ENCODE measurements around the gene CPT1B.
A peak's percentile ranks its signal among the peaks of the same experiment; 100 is the strongest.

Gene CPT1B

DNA sequence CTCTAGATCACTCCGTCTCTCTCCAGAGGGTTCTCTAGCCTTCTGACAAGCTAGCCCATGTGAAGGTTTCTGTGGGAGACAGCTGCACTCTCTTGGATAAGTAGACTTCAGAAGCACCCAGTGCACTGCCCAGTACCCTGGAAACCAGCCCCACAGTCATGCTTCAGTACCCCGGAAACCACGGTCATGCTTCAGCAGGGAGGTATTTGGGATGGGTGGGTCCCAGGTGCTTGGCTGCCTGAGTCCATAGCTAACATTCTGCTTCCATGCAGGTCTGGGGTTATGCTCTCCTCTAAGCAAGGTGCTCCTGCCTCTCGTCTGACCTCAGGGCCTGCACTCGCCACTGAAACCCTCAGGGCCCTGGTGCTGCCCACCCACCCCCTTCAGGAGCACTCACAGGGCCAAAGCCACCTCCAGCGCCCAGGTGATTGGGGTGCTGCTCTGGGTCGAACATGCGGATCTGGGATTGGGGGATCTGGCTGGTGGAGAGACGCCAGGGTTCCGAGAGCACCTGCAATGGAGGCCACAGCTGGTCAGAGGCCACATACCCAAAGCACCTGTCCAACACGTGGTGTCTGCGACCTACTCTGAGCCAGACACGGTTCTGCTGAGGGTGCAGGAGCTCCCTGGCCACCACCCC is 8.2 kb downstream of the CPT1B start:
- no peak for DNase-seq (ENCODE audit: low spot score)

DNA sequence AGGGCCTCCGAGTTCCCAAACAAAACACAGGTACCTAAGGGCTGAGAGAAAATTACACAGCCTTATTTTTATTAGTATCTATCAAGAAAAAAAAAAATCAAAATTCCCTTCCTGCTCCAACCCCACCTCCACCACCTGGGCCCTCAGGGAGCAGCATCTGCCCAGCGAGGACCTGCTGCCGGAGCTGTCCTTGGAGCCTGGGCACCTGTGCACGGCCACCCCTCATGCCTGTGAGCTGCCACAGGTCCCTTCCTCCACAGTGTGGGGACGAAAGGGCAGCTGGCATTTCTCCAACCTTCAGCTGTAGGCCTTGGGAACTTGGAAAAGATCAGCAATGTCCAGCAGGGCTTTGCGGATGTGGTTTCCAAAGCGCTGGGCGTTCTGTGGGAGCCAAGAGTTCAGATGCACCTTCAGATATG is 9.2 kb downstream of the CPT1B start:
- no peak for DNase-seq (ENCODE audit: low spot score)

DNA sequence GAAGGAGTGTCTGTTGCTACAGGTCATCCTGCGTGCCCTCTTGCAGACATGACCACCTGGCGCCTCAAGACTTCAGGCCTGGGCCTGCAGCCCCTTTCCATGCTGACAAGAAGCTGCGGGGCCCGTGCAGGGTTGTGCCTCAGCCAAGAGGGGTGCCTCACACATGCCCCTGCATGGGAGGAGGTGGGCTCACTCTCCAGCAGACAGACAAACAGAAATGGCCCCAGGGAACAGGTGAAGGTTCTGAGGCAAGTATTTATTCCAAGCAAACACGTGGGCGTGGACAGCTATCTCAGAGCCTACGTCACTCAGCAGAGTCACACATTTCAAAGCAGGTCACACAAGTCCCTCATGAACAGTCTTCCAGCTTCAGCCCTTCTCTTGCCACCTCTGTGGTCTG is 9.6 kb downstream of the CPT1B start:
- DNase-seq (ENCODE audit: low spot score) = no peak

GRCh38 chr22:50567721-50568252 is 10.4 kb downstream of the CPT1B start:
- no peak for DNase-seq (ENCODE audit: low spot score)

DNA sequence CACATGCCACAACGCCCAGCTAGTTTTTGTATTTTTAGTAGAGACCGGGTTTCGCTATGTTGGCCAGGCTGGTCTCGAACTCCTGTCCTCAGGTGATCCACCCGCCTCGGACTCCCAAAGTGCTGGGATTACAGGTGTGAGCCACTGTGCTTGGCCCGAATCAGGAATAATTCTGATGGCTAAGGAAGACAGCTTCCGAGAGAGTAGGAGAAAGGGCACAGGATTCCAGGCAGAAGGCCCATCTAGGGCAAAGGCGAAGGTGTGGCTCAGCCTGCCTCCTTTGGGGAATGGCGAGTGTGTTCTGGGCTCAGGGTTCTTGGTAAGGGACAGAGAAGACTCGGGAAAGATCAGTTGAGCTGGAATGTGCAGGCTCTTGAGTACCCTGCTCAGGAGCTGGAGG is 13.9 kb downstream of the CPT1B start:
- no peak for DNase-seq (ENCODE audit: low spot score)

DNA sequence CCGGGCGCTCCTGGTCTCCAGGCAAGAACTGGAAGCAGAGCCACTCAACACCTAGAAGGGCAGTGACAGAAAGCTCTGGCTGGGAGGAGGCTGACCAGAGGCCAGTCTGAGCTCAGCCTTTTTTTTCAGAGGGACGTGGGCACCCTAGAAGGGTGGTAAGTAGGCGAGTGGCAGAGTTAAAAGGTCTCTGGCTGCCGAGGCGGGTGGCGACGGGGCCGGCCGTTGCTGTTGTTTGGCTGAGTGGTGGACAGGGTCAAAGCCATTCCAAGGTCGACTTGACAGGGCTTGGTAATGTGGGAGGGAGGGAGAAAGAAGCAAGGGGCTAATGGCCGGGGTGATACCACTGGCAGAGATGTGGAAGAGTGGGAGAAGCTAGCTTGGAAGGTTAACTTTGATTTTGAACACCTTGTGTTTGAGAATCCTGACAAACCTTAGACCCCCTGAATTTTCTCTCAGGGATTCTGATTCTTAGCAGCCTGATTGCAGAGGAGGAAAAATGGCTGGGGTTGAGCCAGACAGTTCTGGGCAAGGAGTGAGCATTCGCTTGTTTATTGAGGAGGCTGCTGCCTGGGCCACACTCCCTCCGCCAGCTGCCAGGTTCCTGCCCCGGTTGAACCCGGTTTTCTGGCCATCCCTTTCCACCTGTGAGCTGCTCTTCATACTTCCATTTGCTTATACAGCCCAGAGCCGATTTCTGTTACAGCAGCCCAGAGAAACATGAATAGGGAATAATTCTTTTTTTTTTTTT is 14.6 kb downstream of the CPT1B start:
- DNase-seq (ENCODE audit: low spot score) = peak; percentile 30

DNA sequence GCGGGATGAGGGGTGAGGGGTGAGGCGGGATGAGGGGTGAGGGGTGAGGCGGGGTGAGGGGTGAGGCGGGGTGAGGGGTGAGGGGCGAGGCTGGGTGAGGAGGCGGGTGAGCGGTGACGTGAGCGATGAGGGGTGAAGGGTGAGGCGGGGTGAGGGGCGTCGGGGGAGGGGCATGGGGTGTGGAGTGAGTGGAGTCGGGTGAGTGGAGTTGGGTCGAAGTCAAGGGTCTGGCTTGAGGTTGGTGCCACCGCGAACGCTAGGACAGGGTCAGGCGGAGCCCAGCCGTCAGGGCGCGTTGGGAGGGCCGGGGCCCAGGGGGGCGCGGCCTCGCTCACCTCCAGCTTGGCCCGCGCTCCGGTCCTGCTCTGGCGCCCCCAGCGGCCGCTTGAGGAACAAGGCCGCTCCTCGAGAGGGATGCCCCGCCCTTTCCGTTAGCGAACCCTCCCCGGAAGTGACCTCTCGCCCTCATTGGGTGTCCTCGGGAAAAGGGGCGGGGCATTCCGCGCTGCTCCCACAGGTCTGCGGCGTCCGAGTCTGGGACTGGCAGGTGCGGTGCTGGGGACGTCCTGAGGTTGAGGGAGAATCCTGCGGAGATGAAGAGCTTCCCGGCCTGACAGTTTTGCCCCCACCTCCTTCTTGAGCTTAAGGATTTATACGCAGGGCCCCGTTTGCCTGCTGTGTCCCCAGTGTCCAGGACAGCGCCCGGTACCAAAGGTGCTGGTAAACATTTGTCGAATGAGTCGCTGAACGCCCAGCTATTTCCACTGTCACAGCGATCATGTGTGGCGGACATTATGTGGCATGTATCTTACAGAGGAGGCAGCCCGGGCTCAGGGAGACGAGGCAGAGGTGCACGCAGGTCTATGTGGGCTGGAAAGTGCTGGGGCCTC is 15.5 kb downstream of the CPT1B start, which contains the start of gene SYCE3:
TSS of gene SYCE3 (minus strand) at position 397 of the 890 bp plus-strand sequence. CDS start 6,514 bp downstream, outside the sequence.
- DNase-seq (ENCODE audit: low spot score) = peak; percentile 95

DNA sequence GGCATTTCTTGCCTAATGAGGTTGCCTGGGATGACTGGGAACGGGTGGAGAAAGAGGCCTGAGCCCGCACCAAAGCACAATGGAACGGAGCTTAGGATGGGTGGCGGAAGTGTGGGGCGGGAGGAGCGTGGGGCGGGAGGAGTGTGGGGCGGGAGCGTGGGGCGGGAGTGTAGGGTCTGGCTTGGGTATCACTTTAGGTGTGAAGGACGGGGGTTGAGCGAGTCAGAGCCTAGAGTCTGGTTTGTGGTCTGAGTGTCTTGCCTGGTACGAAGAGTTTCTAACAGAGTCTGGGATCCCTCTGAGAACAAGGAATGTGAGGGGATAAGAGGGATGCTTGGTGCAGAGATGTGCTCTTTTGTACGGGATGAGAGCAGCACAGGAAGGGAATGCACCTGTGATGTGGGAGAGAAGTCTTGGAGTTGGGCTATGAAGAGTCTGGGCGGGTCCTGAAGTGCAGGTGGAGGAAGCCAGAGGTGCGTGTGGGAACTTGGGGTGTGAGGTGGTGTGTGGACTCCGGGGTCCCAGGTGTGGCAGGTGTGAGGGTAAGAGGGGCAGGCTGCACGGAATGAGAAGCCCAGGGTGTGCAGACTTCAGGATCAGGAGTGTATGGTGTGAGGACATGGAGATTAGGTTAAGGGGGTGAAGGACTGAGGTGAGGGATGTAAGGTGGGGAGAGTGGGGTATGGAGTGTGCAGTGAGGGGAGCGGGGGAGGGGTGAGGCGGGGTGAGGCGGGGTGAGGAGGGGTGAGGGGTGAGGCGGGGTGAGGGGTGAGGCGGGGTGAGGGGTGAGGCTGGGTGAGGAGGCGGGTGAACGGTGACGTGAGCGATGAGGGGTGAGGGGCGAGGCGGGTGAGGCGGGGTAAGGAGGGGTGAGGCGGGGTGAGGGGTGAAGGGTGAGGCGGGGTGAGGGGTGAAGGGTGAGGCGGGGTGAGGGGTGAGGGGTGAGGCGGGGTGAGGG is 16.5 kb downstream of the CPT1B start:
- no peak for DNase-seq (ENCODE audit: low spot score)

- DNase-seq (ENCODE audit: low spot score) = no peak
Measured at GRCh38 chr22:50560034-50560433, 18.2 kb downstream of the CPT1B start.

DNA sequence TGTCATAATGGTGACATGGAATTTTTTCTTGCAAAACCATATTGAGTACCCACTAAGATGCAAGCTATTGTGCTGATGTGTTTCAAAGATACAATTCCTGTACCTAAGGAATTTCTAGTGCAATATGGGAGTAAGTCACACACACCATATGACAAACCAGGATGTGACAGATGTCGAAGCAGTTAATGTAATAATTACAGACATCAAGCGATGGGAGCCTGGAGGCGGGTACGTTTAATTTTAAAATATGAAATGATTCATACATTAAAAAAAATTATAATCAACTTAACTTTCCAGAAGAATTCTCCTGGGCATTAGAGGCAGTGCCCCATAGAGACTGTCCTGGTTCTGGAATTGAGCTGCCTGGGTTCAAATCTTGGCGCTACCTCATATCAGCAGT is 21.5 kb downstream of the CPT1B start:
- no peak for DNase-seq (ENCODE audit: low spot score)

DNA sequence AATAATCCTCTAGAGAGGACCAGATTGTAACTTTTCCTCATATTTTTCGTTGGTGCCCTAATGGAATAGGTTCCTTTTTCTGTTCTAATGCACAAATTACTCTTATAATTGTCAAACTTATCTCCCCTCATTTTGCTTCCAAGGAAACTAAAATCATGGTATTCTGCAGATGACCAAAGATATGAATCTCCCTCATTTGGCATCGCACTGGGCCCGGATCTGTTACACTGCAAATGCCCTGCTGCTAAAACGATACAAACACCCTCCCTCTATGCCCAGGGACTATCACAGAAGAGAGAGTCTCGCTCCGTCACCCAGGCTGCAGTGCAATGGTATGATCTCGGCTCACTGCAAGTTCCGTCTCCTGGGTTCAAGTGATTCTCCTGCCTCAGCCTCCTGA is 24.9 kb downstream of the CPT1B start:
- no peak for DNase-seq (ENCODE audit: low spot score)

DNA sequence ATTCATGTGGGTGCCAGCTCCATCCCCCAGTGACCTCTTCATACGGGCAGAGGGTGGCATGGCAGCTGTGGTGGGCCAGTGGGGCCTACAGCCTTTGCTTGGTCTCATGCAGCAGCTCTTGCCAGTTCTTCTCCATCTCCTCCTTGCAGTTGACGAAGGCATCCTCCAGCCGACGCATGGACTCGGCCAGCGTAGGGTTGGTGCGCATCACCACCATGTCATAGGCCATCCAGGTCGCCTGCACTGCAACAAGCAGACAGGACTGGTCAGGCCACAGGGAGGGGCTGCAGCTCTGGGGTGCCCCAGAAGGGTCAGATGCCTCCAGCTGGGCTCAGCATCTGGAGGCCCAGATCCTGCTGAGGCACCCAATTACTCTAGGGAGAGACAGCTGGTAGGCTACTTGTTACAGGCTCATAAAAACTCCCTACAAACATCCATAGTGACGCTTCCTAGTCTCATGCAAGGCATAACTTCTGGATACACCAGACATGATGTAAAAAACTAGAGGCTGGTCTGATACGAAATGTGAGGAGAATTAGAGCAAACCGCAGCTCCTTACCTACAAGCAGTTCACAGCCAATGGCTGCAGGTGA is 27.0 kb downstream of the CPT1B start:
- no peak for DNase-seq (ENCODE audit: low spot score)

DNA sequence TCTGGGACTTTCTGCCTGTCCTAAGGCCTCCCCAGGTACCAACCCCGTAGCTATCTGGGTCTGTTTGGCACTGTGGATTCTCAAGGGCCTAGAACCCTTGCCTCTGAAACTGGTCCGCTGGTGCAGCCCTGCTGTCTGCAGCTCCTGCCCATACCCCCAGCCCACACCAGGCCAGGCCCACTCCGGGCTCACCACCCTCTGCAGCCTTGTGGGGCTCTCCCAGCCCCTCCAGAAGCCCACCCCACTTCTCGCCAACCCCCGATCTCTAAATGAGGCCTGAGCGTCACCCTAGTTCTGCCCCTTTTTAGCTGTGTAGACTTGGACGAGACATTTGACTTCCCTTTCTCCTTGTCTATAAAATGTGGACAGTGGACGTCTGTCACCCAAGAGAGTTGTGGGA is 27.8 kb downstream of the CPT1B start:
- no peak for DNase-seq (ENCODE audit: low spot score)

GRCh38 chr22:50548921-50549790 is 29.1 kb downstream of the CPT1B start:
- no peak for DNase-seq (ENCODE audit: low spot score)

GRCh38 chr22:50548040-50548920 is 29.9 kb downstream of the CPT1B start:
- DNase-seq (ENCODE audit: low spot score) = no peak

- DNase-seq (ENCODE audit: low spot score) = no peak
Measured at GRCh38 chr22:50547263-50547985, 30.8 kb downstream of the CPT1B start.

DNA sequence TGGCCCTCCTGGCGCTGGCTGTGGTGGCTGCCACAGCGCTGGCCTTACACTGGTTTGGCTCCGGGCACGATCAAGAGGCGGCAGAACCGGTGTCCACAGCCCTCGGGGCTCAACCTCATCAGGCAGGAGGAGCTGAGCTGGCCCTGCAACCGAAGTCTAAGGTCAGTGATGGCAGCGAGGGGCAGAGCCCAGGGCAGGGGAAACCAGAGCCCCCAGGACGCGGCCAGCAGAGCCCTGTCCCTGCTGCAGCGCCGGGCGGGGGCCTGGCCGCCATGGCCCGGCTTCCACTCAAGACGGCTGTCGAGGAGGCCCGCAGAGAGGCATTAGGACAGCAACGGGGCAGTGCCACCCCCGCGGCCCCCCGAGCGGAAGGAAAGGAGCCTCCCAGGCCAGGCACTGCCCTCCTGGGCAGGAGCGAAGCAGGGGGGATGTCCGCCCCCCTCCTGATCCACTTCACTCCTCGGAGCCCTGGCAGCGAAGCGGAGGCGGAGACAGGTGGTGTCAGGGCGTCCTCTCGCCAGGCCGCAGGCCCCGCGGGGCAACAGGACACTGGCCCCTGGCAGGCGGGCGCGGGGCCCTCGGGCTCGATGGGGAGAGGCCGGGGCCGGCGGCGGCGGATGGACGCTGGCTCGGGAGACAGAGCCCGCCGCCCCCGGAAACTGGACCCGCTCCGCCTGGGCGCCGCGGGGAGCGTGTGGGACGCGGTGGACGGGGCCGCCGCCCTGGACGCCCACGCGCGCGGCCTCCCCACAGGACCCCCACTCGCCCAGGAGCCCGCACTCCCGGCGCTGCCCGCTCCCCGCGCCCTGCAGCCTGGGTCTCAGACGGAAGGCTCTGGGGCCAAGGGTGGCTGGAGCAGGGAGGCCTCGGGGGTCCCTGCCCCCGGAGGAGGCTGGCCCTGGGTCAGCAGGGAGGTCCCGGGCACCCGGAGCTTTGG is 31.6 kb downstream of the CPT1B start:
- no peak for DNase-seq (ENCODE audit: low spot score)
